ENCODE results near the gene NFIC.

Gene NFIC

DNA sequence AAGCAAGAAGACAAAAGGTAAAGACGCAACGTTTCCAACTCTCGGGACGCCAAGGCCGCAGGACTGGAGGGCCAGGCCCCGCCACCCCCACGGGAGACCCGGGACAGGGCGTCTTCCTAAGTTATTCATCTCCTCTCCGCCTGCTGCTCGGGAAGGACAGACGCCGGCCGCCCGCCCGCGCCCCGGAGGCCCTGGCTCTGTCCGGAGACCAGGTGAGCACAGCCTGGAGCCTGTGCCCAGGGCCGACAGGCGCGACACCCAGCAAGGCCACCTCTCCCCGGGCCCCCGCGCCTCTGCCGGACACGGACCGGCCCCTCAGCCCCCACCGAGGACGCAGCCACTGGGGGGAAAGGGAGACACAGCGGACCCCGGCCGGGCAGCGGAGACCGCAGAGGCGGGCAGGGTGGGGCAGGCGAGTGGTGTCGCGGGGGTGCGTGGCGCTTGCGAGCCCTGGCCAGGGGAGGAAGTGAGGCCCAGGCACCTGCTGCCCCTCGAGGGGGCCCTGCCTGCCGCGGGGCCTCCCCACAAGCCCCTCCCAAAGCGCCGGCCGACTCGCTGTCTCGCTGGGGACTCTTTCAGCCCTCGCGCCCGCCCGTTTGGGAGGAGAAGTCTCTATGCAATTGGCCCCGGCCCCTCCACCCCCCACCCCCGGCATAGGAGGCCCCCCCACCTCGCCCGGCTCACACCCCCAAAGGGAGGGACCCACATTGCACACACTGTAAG lies 96.8 kb downstream of the NFIC start:
- peaks cover 11 to 16% of the 10 kb centered on the region in 2 donors for H3K4me1 ChIP-seq (ENCODE audit: control insufficient read depth in 2 of 2, insufficient read depth in 1 of 2, low read depth in 1 of 2, low read length in 2 of 2)
- peaks cover 1% of the 10 kb centered on the region for H3K79me1 ChIP-seq (ENCODE audit: low read depth, low read length)
- H2BK12ac ChIP-seq (ENCODE audit: low read length) = no peak overlapping the region
- H3K9me3 ChIP-seq (replicated peaks in 1 of 2; ENCODE audit: control insufficient read depth in 2 of 2, insufficient read depth in 1 of 2, low read depth in 1 of 2, low read length in 2 of 2) = peaks cover 0 to 12% of the 10 kb centered on the region in 2 donors
- H2BK120ac ChIP-seq (ENCODE audit: low read depth, low read length) = no peak overlapping the region
- H2BK5ac ChIP-seq (ENCODE audit: low read length) = no peak overlapping the region
- WGBS, 2 donors (ENCODE audit: extremely low coverage in 2 of 2, insufficient read length in 2 of 2, insufficient replicate concordance in 1 of 2) = no CpG with 5 or more reads among the region's 58 CpGs
- no peak overlapping the region for H4K91ac ChIP-seq (ENCODE audit: low read depth, low read length, poor library complexity)
- H2BK15ac ChIP-seq (ENCODE audit: low read length) = no peak overlapping the region
- no peak overlapping the region for H4K8ac ChIP-seq (ENCODE audit: low read depth, low read length)
- H3K9ac ChIP-seq (ENCODE audit: low read depth, low read length, poor library complexity) = no peak overlapping the region
- no peak overlapping the region for H3K27ac ChIP-seq (replicated peaks; ENCODE audit: low read length)
- H3K4ac ChIP-seq (ENCODE audit: low read length) = no peak overlapping the region
- H2AK5ac ChIP-seq (ENCODE audit: low read depth, low read length) = no peak overlapping the region
- no peak for DNase-seq (ENCODE audit: low spot score)
- H3K4me3 ChIP-seq (ENCODE audit: low read length in 2 of 2) = no peak overlapping the region
- no peaks in the 10 kb centered on the region for H3K36me3 ChIP-seq (replicated peaks in 1 of 2; ENCODE audit: control insufficient read depth in 2 of 2, insufficient read depth in 2 of 2, low read length in 2 of 2)
- peaks cover 14 to 62% (median 24%) of the 10 kb centered on the region in 3 experiments for H3K27me3 ChIP-seq (ENCODE audit: control insufficient read depth in 3 of 3, insufficient read depth in 3 of 3, low read depth in 1 of 3, low read length in 3 of 3)
- H3K14ac ChIP-seq (ENCODE audit: low read length) = peak overlapping the region; percentile 71
- H3K4me2 ChIP-seq (ENCODE audit: insufficient read depth, low read length, poor library complexity, severe bottlenecking) = peak overlapping the region; percentile 18
- no peak overlapping the region for H3K23ac ChIP-seq (ENCODE audit: low read depth, low read length, poor library complexity)
- peak overlapping the region; percentile 48 for H3K18ac ChIP-seq (ENCODE audit: low read length)
- H2AFZ ChIP-seq (ENCODE audit: low read length) = no peak overlapping the region

DNA sequence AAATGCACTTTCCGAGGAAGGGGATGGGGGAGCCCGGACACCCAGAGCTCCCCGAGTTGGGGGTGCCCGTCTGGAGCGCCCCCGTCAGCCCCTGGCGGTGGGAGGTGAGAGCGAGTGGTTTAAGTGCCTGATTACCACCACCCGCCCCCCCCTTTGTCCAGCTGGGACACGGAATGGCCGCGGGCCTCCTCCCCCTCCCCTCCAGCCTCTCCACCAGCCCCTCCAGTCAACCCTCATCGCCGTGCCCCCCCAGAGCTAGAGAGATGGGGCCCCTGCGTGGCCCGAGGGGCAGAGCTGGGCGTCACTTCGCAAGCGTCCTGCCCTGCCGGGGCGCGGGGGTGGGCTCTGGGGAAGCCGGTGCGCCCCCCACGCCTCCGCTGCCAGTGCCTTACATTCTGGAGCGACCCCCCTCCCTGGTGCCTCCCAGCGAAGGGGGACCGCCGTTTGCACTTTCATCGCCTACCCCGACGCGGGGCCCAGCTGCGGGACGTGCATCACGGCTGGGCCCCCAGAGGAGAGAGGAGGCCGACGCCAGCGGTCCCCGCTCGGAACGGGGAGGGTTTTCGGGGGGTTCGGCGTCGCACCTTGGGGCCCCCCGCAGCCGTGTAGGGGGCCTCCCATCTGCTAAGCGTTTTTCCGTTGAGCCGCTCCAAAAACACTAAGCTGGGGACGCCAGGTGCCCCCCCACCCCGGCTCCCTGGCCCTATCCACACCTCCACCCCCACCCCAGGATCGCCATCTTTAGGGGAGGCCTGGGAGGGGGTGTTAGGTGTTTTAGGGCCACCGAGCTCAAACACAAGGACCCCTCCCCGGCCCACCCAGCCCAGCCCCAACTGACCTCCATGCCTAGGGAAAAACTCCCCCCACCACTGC lies 97.6 kb downstream of the NFIC start:
- Histone ChIP-seq H2AFZ (ENCODE audit: low read length) (no peak overlapping the region), H4K8ac (ENCODE audit: low read depth, low read length) (peak overlapping the region; percentile 3), H3K27me3 (ENCODE audit: control insufficient read depth in 3 of 3, insufficient read depth in 3 of 3, low read depth in 1 of 3, low read length in 3 of 3) (peaks cover 11 to 54% (median 24%) of the 10 kb centered on the region in 3 experiments), H3K4me2 (ENCODE audit: insufficient read depth, low read length, poor library complexity, severe bottlenecking) (peak overlapping the region; percentile 33), H3K18ac (ENCODE audit: low read length) (peak overlapping the region; percentile 87), H3K27ac (replicated peaks; ENCODE audit: low read length) (no peak overlapping the region), H3K9ac (ENCODE audit: low read depth, low read length, poor library complexity) (no peak overlapping the region), H2AK5ac (ENCODE audit: low read depth, low read length) (peak overlapping the region; percentile 46), H3K23ac (ENCODE audit: low read depth, low read length, poor library complexity) (peak overlapping the region; percentile 80), H2BK120ac (ENCODE audit: low read depth, low read length) (no peak overlapping the region), H3K36me3 (replicated peaks in 1 of 2; ENCODE audit: control insufficient read depth in 2 of 2, insufficient read depth in 2 of 2, low read length in 2 of 2) (no peaks in the 10 kb centered on the region), H2BK12ac (ENCODE audit: low read length) (no peak overlapping the region), H3K9me3 (replicated peaks in 1 of 2; ENCODE audit: control insufficient read depth in 2 of 2, insufficient read depth in 1 of 2, low read depth in 1 of 2, low read length in 2 of 2) (peaks cover 0 to 12% of the 10 kb centered on the region in 2 donors), H3K4ac (ENCODE audit: low read length) (no peak overlapping the region), H4K91ac (ENCODE audit: low read depth, low read length, poor library complexity) (no peak overlapping the region), H2BK15ac (ENCODE audit: low read length) (no peak overlapping the region), H2BK5ac (ENCODE audit: low read length) (peak overlapping the region; percentile 24), H3K4me3 (ENCODE audit: low read length in 2 of 2) (no peak overlapping the region), H3K14ac (ENCODE audit: low read length) (peak overlapping the region; percentile 38), H3K79me1 (ENCODE audit: low read depth, low read length) (peaks cover 1% of the 10 kb centered on the region), H3K4me1 (ENCODE audit: control insufficient read depth in 2 of 2, insufficient read depth in 1 of 2, low read depth in 1 of 2, low read length in 2 of 2) (peaks cover 5 to 9% of the 10 kb centered on the region in 2 donors)
- no CpG with 5 or more reads among the region's 57 CpGs for WGBS, 2 donors (ENCODE audit: extremely low coverage in 2 of 2, insufficient read length in 2 of 2, insufficient replicate concordance in 1 of 2)
- no peak for DNase-seq (ENCODE audit: low spot score)

DNA sequence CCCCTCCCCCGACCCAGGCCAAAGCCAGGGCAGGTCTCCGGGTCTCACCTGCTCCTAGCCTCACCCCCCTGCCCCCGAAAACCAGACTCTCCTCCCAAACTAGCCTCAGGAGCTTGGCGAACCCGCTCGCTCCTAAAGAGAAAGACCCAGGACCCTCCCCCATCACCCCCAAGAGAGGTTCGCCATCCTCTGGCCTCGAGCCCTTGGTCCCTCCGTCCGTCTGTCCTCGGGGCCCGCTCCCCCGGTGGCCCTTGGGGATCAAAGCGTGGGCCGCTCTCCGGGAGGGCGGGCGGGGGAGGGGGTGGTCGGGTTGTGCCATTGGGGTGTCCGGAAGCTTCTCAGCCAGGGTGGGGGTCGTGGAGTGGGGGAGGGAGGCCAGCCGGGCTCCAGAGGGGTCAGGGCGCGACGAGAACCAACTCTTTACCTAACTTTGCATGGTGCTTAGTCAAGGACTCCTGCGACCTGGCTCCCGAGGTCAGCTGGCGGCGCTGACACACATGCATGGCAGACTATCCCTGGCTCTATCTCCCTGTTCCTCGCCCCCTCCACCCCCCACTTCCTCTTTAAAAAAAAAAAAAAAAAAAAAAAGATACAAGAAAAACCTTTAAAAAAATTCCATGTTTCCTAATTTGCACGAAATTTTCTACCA lies 98.3 kb downstream of the NFIC start:
- no CpG with 5 or more reads among the region's 31 CpGs for WGBS, 2 donors (ENCODE audit: extremely low coverage in 2 of 2, insufficient read length in 2 of 2, insufficient replicate concordance in 1 of 2)
- Histone ChIP-seq H3K4ac (ENCODE audit: low read length) (no peak overlapping the region), H3K9ac (ENCODE audit: low read depth, low read length, poor library complexity) (no peak overlapping the region), H3K18ac (ENCODE audit: low read length) (no peak overlapping the region), H2AFZ (ENCODE audit: low read length) (no peak overlapping the region), H3K23ac (ENCODE audit: low read depth, low read length, poor library complexity) (no peak overlapping the region), H4K91ac (ENCODE audit: low read depth, low read length, poor library complexity) (no peak overlapping the region), H2BK5ac (ENCODE audit: low read length) (no peak overlapping the region), H3K14ac (ENCODE audit: low read length) (no peak overlapping the region), H2BK12ac (ENCODE audit: low read length) (no peak overlapping the region), H4K8ac (ENCODE audit: low read depth, low read length) (no peak overlapping the region), H3K36me3 (replicated peaks in 1 of 2; ENCODE audit: control insufficient read depth in 2 of 2, insufficient read depth in 2 of 2, low read length in 2 of 2) (no peaks in the 10 kb centered on the region), H3K27me3 (ENCODE audit: control insufficient read depth in 3 of 3, insufficient read depth in 3 of 3, low read depth in 1 of 3, low read length in 3 of 3) (peaks cover 12 to 50% (median 22%) of the 10 kb centered on the region in 3 experiments), H2BK120ac (ENCODE audit: low read depth, low read length) (no peak overlapping the region), H2BK15ac (ENCODE audit: low read length) (no peak overlapping the region), H3K4me1 (ENCODE audit: control insufficient read depth in 2 of 2, insufficient read depth in 1 of 2, low read depth in 1 of 2, low read length in 2 of 2) (peaks cover 2 to 5% of the 10 kb centered on the region in 2 donors), H2AK5ac (ENCODE audit: low read depth, low read length) (no peak overlapping the region), H3K79me1 (ENCODE audit: low read depth, low read length) (peaks cover 1% of the 10 kb centered on the region), H3K9me3 (replicated peaks in 1 of 2; ENCODE audit: control insufficient read depth in 2 of 2, insufficient read depth in 1 of 2, low read depth in 1 of 2, low read length in 2 of 2) (peaks cover 0 to 16% of the 10 kb centered on the region in 2 donors), H3K27ac (replicated peaks; ENCODE audit: low read length) (no peak overlapping the region), H3K4me2 (ENCODE audit: insufficient read depth, low read length, poor library complexity, severe bottlenecking) (no peak overlapping the region), H3K4me3 (ENCODE audit: low read length in 2 of 2) (no peak overlapping the region)
- DNase-seq (ENCODE audit: low spot score) = no peak

Measured in neuronal stem cell (in vitro differentiated cells).